Metanephros (tissue), 1 donor: ENCODE data around the gene ST6GAL1. TPM values are rescaled to one million over a fixed set of nuclear protein-coding genes. Genes with fewer than 3 reads are reported as not detected.

Experiments used
- total RNA-seq: library from RNA; depleted of rRNA; stranded (reverse); fragments of >200 nt; gene quantifications from one replicate; pipeline ENCODE4 v1.2.3, GENCODE V29; 2014

The ST6GAL1 gene
- total RNA-seq = 82.9 TPM

GRCh38 chr3:186930143-186930640 lies at the start of gene ST6GAL1:
ST6GAL1 (plus strand) TSS chr3:186930526; CDS start chr3:187042704, 112,178 bp downstream.

Other genes starting within 250 kb of the ST6GAL1 start
- gene KNG1, start 213.2 kb upstream of the ST6GAL1 start, total RNA-seq = 116 TPM
- gene EIF4A2, start 146.9 kb upstream of the ST6GAL1 start, total RNA-seq = 609 TPM
- 19.0 TPM for gene RFC4, start 124.0 kb upstream of the ST6GAL1 start, total RNA-seq
- gene ADIPOQ, start 87.8 kb upstream of the ST6GAL1 start, total RNA-seq = 2.5 TPM
- gene RPL39L, start 209.0 kb downstream of the ST6GAL1 start, total RNA-seq = 27.0 TPM